ENCODE measurements around the gene EHD2.
A peak's percentile ranks its signal among the peaks of the same experiment; 100 is the strongest.

The EHD2 gene

DNA sequence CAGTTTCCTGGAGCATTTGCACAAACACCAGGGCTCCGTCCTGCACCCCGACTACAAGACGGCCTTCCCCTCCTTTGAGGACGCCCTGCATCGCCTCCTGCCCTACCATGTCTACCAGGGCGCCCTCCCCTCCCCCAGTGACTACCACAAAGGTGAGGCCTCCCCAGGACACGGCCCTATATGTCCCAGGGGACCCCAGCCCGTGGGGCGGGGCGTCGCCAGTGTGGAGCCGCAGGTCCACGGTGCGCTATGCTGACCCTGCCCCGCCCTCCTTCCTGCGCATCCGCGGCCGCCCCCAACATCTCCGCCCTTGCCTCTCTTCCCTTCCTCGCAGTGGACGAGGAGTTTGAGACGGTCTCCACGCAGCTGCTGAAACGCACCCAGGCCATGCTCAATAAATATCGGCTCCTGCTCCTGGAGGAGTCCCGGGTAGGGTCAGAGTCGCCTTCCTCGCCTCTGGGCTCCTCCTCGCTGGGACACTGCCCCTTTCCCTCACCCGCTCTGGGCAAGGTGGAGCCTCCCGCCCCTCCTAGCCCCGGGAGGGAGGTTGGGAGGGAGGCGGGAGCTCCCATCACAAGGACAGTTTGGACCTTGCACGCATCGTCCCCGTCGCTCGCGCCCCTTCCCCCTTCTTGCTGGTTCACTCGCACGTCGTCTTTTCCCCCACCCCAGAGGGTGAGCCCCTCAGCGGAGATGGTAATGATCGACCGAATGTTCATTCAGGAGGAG lies 14.4 kb upstream of the EHD2 start:
- DNase-seq = no peak
- Mint-ChIP-seq H3K36me3 (ENCODE audit: low read depth) (peaks cover 29% of the 10 kb centered on the region), H3K9me3 (no peaks in the 10 kb centered on the region), H3K4me1 (no peaks in the 10 kb centered on the region), H3K4me3 (no peak overlapping the region), H3K27me3 (ENCODE audit: low read depth, poor library complexity) (no peaks in the 10 kb centered on the region), H3K27ac (no peak overlapping the region)
- TF ChIP-seq, protein P1, sequence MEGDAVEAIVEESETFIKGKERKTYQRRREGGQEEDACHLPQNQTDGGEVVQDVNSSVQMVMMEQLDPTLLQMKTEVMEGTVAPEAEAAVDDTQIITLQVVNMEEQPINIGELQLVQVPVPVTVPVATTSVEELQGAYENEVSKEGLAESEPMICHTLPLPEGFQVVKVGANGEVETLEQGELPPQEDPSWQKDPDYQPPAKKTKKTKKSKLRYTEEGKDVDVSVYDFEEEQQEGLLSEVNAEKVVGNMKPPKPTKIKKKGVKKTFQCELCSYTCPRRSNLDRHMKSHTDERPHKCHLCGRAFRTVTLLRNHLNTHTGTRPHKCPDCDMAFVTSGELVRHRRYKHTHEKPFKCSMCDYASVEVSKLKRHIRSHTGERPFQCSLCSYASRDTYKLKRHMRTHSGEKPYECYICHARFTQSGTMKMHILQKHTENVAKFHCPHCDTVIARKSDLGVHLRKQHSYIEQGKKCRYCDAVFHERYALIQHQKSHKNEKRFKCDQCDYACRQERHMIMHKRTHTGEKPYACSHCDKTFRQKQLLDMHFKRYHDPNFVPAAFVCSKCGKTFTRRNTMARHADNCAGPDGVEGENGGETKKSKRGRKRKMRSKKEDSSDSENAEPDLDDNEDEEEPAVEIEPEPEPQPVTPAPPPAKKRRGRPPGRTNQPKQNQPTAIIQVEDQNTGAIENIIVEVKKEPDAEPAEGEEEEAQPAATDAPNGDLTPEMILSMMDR (IDR thresholded peaks at IDR 0.05) = no peak

DNA sequence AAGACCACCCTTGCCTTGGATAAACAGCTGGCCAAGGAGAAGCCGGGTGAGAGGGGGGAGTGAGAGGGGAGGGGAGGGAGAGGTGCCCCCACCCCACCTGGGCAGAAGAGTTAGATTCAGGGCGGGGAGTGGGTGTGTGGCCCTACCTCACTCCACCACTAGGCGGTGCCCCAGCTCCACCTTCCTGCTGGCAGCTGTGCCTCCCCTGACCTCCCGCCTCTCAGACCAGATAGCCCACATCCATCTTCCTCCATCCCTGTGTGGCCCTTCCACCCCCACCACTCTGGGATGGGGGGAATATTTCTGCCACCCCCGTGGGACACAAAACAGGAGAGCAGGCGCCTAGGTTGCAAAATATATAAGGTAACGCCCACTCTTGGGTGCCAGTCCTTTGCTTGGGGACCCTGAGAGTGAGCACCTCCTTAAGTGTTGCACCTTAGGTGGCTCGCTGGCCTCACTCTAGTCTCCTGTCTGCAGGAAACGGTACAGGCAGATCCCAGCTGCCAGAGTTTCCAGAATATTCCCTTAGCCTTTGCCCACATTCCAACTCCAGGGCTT lies 13.8 kb upstream of the EHD2 start:
- H3K27me3 Mint-ChIP-seq (ENCODE audit: low read depth, poor library complexity) = no peaks in the 10 kb centered on the region

DNA sequence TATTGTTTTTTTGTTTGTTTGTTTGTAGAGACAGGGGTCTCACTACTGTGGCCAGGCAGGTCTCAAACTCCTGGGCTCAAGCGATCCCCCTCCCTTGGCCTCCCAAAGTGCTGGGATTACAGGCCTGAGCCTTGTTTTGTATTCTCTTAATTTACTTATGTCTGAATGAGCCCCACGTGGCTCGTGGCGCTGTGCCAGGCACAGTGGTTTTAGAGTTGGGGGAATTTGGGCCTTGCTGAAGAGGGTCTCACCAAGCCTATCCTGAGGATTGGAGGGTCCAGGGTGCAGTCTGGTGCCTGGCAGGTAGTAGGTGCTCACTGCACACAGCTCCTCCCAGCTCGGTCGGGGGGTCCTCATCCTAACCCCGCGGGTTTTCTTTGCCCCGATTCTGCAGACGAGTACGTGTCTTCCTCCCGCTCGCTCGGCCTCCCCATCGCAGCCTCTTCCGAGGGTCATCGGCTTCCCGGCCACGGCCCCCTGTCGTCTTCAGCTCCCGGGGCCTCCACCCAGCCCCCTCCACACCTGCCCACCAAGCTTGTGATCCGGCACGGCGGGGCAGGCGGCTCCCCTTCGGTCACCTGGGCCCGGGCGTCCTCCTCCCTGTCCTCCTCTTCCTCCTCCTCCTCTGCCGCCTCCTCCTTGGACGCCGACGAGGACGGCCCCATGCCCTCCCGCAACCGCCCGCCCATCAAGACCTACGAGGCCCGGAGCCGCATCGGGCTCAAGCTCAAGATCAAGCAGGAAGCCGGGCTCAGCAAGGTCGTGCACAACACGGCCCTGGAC lies 12.1 kb upstream of the EHD2 start:
- Mint-ChIP-seq H3K4me1 (peaks cover 4% of the 10 kb centered on the region), H3K9me3 (no peaks in the 10 kb centered on the region), H3K36me3 (ENCODE audit: low read depth) (peaks cover 28% of the 10 kb centered on the region), H3K4me3 (no peak overlapping the region), H3K27me3 (ENCODE audit: low read depth, poor library complexity) (no peaks in the 10 kb centered on the region), H3K27ac (no peak overlapping the region)
- no peak for DNase-seq
- TF ChIP-seq, protein P1 (IDR thresholded peaks at IDR 0.05) = no peak

More for the DNA sequence above, 13.8 kb upstream of the EHD2 start:
- H3K4me1 Mint-ChIP-seq = no peaks in the 10 kb centered on the region
- TF ChIP-seq, protein P1 (IDR thresholded peaks at IDR 0.05) = peak; percentile 90
- H3K4me3 Mint-ChIP-seq = no peak overlapping the region
- peaks cover 35% of the 10 kb centered on the region for H3K36me3 Mint-ChIP-seq (ENCODE audit: low read depth)
- peak; percentile 85 for DNase-seq
- H3K27ac Mint-ChIP-seq = no peak overlapping the region
- no peaks in the 10 kb centered on the region for H3K9me3 Mint-ChIP-seq

DNA sequence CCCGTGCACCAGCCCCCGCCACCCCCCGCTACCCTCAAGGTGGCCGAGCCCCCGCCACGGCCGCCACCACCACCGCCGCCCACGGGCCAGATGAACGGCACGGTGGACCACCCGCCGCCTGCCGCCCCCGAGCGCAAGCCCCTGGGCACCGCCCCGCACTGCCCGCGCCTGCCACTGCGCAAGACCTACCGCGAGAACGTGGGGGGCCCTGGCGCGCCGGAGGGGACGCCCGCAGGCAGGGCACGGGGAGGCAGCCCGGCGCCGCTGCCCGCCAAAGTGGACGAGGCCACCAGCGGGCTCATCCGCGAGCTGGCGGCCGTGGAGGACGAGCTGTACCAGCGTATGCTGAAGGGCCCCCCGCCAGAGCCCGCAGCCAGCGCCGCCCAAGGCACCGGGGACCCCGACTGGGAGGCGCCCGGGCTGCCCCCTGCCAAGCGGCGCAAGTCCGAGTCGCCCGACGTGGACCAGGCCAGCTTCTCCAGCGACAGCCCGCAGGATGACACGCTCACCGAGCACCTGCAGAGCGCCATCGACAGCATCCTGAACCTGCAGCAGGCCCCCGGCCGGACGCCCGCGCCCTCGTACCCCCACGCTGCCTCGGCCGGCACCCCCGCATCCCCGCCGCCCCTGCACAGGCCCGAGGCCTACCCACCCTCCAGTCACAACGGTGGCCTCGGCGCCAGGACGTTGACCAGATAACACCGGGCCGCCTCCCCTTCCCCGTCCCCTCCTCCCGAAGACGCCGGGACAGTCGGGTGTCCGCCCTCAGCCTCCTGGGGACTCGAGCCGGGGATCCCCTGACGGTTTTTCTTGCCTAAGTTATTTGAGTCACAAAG lies 11.3 kb upstream of the EHD2 start:
- no peak for DNase-seq
- no peaks in the 10 kb centered on the region for H3K9me3 Mint-ChIP-seq
- TF ChIP-seq, protein P1 (IDR thresholded peaks at IDR 0.05) = no peak
- no peak overlapping the region for H3K4me3 Mint-ChIP-seq
- peaks cover 4% of the 10 kb centered on the region for H3K4me1 Mint-ChIP-seq
- H3K36me3 Mint-ChIP-seq (ENCODE audit: low read depth) = peaks cover 28% of the 10 kb centered on the region
- H3K27ac Mint-ChIP-seq = no peak overlapping the region
- H3K27me3 Mint-ChIP-seq (ENCODE audit: low read depth, poor library complexity) = peaks cover 8% of the 10 kb centered on the region

DNA sequence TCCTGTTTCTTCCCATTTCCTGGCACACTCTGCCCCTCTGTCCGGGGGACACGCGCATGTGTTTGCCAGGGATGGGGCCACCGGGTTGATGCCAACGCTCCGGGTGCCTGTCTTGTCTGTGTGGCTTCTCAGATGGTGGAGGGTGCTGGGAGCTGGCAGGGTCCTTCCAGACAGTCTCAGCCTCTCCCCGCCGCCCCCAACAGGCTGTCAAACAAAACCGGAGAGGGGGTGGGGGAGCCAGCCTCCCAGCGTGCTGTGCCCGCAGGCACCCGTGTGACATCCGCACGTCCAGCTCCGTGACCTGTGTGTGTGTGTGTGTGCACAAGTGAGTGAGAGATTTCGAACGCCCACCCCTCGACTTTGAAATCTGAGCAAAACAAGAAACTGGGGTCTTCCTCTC lies 10.6 kb upstream of the EHD2 start:
- Mint-ChIP-seq H3K27ac (peak overlapping the region; percentile 77), H3K4me1 (peaks cover 4% of the 10 kb centered on the region), H3K9me3 (no peaks in the 10 kb centered on the region), H3K4me3 (no peak overlapping the region), H3K36me3 (ENCODE audit: low read depth) (peaks cover 28% of the 10 kb centered on the region), H3K27me3 (ENCODE audit: low read depth, poor library complexity) (peaks cover 15% of the 10 kb centered on the region)
- TF ChIP-seq, protein P1 (IDR thresholded peaks at IDR 0.05) = no peak
- DNase-seq = no peak
